ENCODE results near the gene CD9.

The CD9 gene

GRCh38 chr12:6274231-6275221 is 74.3 kb downstream of the CD9 start:
- Histone ChIP-seq H3K36me3 (ENCODE audit: control insufficient read depth in 4 of 4, insufficient read depth in 4 of 4, low read length in 3 of 4) (no peaks in the 10 kb centered on the region), H3K27me3 (replicated peaks in 2 of 5; ENCODE audit: control insufficient read depth in 4 of 5, insufficient read depth in 5 of 5, low read length in 4 of 5) (peaks cover 0 to 6% (median 0%) of the 10 kb centered on the region in 5 experiments), H3K9me3 (ENCODE audit: control extremely low read depth in 1 of 5, control insufficient read depth in 4 of 5, insufficient read depth in 2 of 5, low read depth in 1 of 5, low read length in 4 of 5) (no peaks in the 10 kb centered on the region), H3K27ac (ENCODE audit: insufficient read depth in 1 of 2, low read depth in 1 of 2, low read length in 2 of 2, poor library complexity in 1 of 2, severe bottlenecking in 2 of 2) (no peak overlapping the region), H3K4me3 (ENCODE audit: control insufficient read depth in 1 of 7, extremely low read depth in 1 of 7, insufficient read depth in 4 of 7, low read depth in 2 of 7, low read length in 6 of 7) (no peak overlapping the region), H3K4me1 (ENCODE audit: control extremely low read depth in 1 of 4, control insufficient read depth in 4 of 4, insufficient read depth in 4 of 4, low read length in 3 of 4) (peaks cover 0 to 26% (median 16%) of the 10 kb centered on the region in 4 experiments)
- 95% methylated on average over 11 of the region's 12 CpGs for WGBS (ENCODE audit: insufficient coverage)
- POLR2A ChIA-PET, result no interaction called here
- no peak for DNase-seq
- CTCF ChIA-PET, result interaction anchor here (1.3 to 5.4 kb wide), 8 partner anchors 8 to 288 kb away, joined by 3 to 48 read pairs (median 4); no protein-coding TSS in a partner anchor

GRCh38 chr12:6275928-6276887 is 76.0 kb downstream of the CD9 start:
- POLR2A ChIA-PET, result no interaction called here
- peaks cover 0 to 6% (median 0%) of the 10 kb centered on the region in 5 experiments for H3K27me3 ChIP-seq (replicated peaks in 2 of 5; ENCODE audit: control insufficient read depth in 4 of 5, insufficient read depth in 5 of 5, low read length in 4 of 5)
- WGBS (ENCODE audit: insufficient coverage), result 99% methylated on average over 7 of the region's 16 CpGs

GRCh38 chr12:6276956-6277620 is 76.9 kb downstream of the CD9 start:
- Histone ChIP-seq H3K27ac (ENCODE audit: insufficient read depth in 1 of 2, low read depth in 1 of 2, low read length in 2 of 2, poor library complexity in 1 of 2, severe bottlenecking in 2 of 2) (no peak overlapping the region), H3K36me3 (ENCODE audit: control insufficient read depth in 4 of 4, insufficient read depth in 4 of 4, low read length in 3 of 4) (no peaks in the 10 kb centered on the region), H3K9me3 (ENCODE audit: control extremely low read depth in 1 of 5, control insufficient read depth in 4 of 5, insufficient read depth in 2 of 5, low read depth in 1 of 5, low read length in 4 of 5) (no peaks in the 10 kb centered on the region), H3K4me3 (ENCODE audit: control insufficient read depth in 1 of 7, extremely low read depth in 1 of 7, insufficient read depth in 4 of 7, low read depth in 2 of 7, low read length in 6 of 7) (no peak overlapping the region), H3K27me3 (replicated peaks in 2 of 5; ENCODE audit: control insufficient read depth in 4 of 5, insufficient read depth in 5 of 5, low read length in 4 of 5) (peaks cover 0 to 6% (median 0%) of the 10 kb centered on the region in 5 experiments), H3K4me1 (ENCODE audit: control extremely low read depth in 1 of 4, control insufficient read depth in 4 of 4, insufficient read depth in 4 of 4, low read length in 3 of 4) (peaks cover 0 to 26% (median 16%) of the 10 kb centered on the region in 4 experiments)
- ChIA-PET CTCF (interaction anchor here (0.6 to 5.4 kb wide), 13 partner anchors 9 to 223 kb away, joined by 3 to 48 read pairs (median 4); no protein-coding TSS in a partner anchor), POLR2A (no interaction called here)
- DNase-seq, result no peak
- WGBS (ENCODE audit: insufficient coverage), result 61% methylated on average over 3 of the region's 7 CpGs

More at GRCh38 chr12:6275928-6276887, 76.0 kb downstream of the CD9 start:
- Histone ChIP-seq H3K4me1 (ENCODE audit: control extremely low read depth in 1 of 4, control insufficient read depth in 4 of 4, insufficient read depth in 4 of 4, low read length in 3 of 4) (peaks cover 0 to 26% (median 16%) of the 10 kb centered on the region in 4 experiments), H3K36me3 (ENCODE audit: control insufficient read depth in 4 of 4, insufficient read depth in 4 of 4, low read length in 3 of 4) (no peaks in the 10 kb centered on the region), H3K9me3 (ENCODE audit: control extremely low read depth in 1 of 5, control insufficient read depth in 4 of 5, insufficient read depth in 2 of 5, low read depth in 1 of 5, low read length in 4 of 5) (no peaks in the 10 kb centered on the region), H3K27ac (ENCODE audit: insufficient read depth in 1 of 2, low read depth in 1 of 2, low read length in 2 of 2, poor library complexity in 1 of 2, severe bottlenecking in 2 of 2) (no peak overlapping the region), H3K4me3 (ENCODE audit: control insufficient read depth in 1 of 7, extremely low read depth in 1 of 7, insufficient read depth in 4 of 7, low read depth in 2 of 7, low read length in 6 of 7) (no peak overlapping the region)
- DNase-seq, result no peak
- CTCF ChIA-PET, result interaction anchor here (0.6 to 5.4 kb wide), 18 partner anchors 9 to 239 kb away, joined by 3 to 48 read pairs (median 3); no protein-coding TSS in a partner anchor

GRCh38 chr12:6277982-6278438 is 77.8 kb downstream of the CD9 start:
- H3K9me3 ChIP-seq (ENCODE audit: control extremely low read depth in 1 of 5, control insufficient read depth in 4 of 5, insufficient read depth in 2 of 5, low read depth in 1 of 5, low read length in 4 of 5), result no peaks in the 10 kb centered on the region
- peaks cover 0 to 26% (median 16%) of the 10 kb centered on the region in 4 experiments for H3K4me1 ChIP-seq (ENCODE audit: control extremely low read depth in 1 of 4, control insufficient read depth in 4 of 4, insufficient read depth in 4 of 4, low read length in 3 of 4)
- no peaks in the 10 kb centered on the region for H3K36me3 ChIP-seq (ENCODE audit: control insufficient read depth in 4 of 4, insufficient read depth in 4 of 4, low read length in 3 of 4)
- H3K4me3 ChIP-seq (ENCODE audit: control insufficient read depth in 1 of 7, extremely low read depth in 1 of 7, insufficient read depth in 4 of 7, low read depth in 2 of 7, low read length in 6 of 7), result peak overlapping the region; percentile 48 to 76 (median 63)
- H3K27ac ChIP-seq (ENCODE audit: insufficient read depth in 1 of 2, low read depth in 1 of 2, low read length in 2 of 2, poor library complexity in 1 of 2, severe bottlenecking in 2 of 2), result peak overlapping the region in 1 of 2 experiments; percentile 71
- ChIA-PET POLR2A (interaction anchor here (0.6 kb wide), 1 partner anchor 16 kb away, joined by 3 read pairs; no protein-coding TSS in a partner anchor), CTCF (interaction anchor here (0.6 to 5.4 kb wide), 13 partner anchors 10 to 247 kb away, joined by 3 to 48 read pairs (median 5); no protein-coding TSS in a partner anchor)
- DNase-seq, result peak in 1 of 3 donors; percentile 33
- H3K27me3 ChIP-seq (replicated peaks in 2 of 5; ENCODE audit: control insufficient read depth in 4 of 5, insufficient read depth in 5 of 5, low read length in 4 of 5), result peaks cover 0 to 6% (median 0%) of the 10 kb centered on the region in 5 experiments
- 52% methylated on average over 15 of the region's 15 CpGs for WGBS (ENCODE audit: insufficient coverage)

- Histone ChIP-seq H3K4me1 (ENCODE audit: control extremely low read depth in 1 of 4, control insufficient read depth in 4 of 4, insufficient read depth in 4 of 4, low read length in 3 of 4) (peaks cover 0 to 21% (median 15%) of the 10 kb centered on the region in 4 experiments), H3K27me3 (replicated peaks in 2 of 5; ENCODE audit: control insufficient read depth in 4 of 5, insufficient read depth in 5 of 5, low read length in 4 of 5) (peaks cover 0 to 6% (median 0%) of the 10 kb centered on the region in 5 experiments), H3K27ac (ENCODE audit: insufficient read depth in 1 of 2, low read depth in 1 of 2, low read length in 2 of 2, poor library complexity in 1 of 2, severe bottlenecking in 2 of 2) (peak overlapping the region in 1 of 2 experiments; percentile 71), H3K9me3 (ENCODE audit: control extremely low read depth in 1 of 5, control insufficient read depth in 4 of 5, insufficient read depth in 2 of 5, low read depth in 1 of 5, low read length in 4 of 5) (no peaks in the 10 kb centered on the region), H3K4me3 (ENCODE audit: control insufficient read depth in 1 of 7, extremely low read depth in 1 of 7, insufficient read depth in 4 of 7, low read depth in 2 of 7, low read length in 6 of 7) (peak overlapping the region; percentile 48 to 76 (median 63)), H3K36me3 (ENCODE audit: control insufficient read depth in 4 of 4, insufficient read depth in 4 of 4, low read length in 3 of 4) (no peaks in the 10 kb centered on the region)
- WGBS (ENCODE audit: insufficient coverage), result 9% methylated on average over 83 of the region's 88 CpGs
- DNase-seq, result peak; percentile 76 to 88 (median 85)
- CTCF ChIA-PET, result interaction anchor here (0.6 to 5.4 kb wide), 28 partner anchors 9 to 290 kb away, joined by 3 to 48 read pairs (median 4); no protein-coding TSS in a partner anchor
- POLR2A ChIA-PET, result interaction anchor here (0.6 to 0.7 kb wide), 3 partner anchors 15 to 211 kb away, joined by 3 read pairs; no protein-coding TSS in a partner anchor
These were observed 78.4 kb downstream of the CD9 start for GRCh38 chr12:6278439-6279255.

Measured in common myeloid progenitor, CD34-positive (primary cell).